Measurements from ENCODE around the gene SMIM8. TPM values are rescaled to one million over a fixed set of nuclear protein-coding genes. Genes with fewer than 3 reads are reported as not detected.
"Not testable (repeated sequence)": the region's sequence is repeated elsewhere in the genome, so short reads cannot be mapped to it uniquely, and the experiment has no call there.

SMIM8 gene
- total and polyA plus RNA-seq, 2 experiments from 2014 or later: 6.5 to 9.5 TPM

- TF ChIP-seq CTCF (IDR thresholded peaks at IDR 0.05; ENCODE audit: poor library complexity) (no peak), EZH2phosphoT487 (IDR thresholded peaks at IDR 0.05; ENCODE audit: low read depth, severe bottlenecking, unreplicated experiment) (no peak), EZH2 (IDR thresholded peaks at IDR 0.05; ENCODE audit: borderline replicate concordance) (no peak)
- no peak overlapping the region for H2AFZ ChIP-seq
- no peaks in the 10 kb centered on the region for H3K9me2 ChIP-seq (replicated peaks; ENCODE audit: insufficient read depth)
- no peak for DNase-seq (ENCODE audit: low spot score)
- H3K79me2 ChIP-seq: peaks cover 3% of the 10 kb centered on the region
- H3K4me1 ChIP-seq (ENCODE audit: insufficient read depth): no peaks in the 10 kb centered on the region
- no peaks in the 10 kb centered on the region for H3K9me3 ChIP-seq (ENCODE audit: low read depth)
- H3K27me3 ChIP-seq: no peaks in the 10 kb centered on the region
- H3K4me2 ChIP-seq: no peak overlapping the region
- no peak overlapping the region for H3K27ac ChIP-seq
- 66% methylated on average over 3 of the region's 3 CpGs for WGBS (ENCODE audit: low lambda C conversion rate, missing lambda C conversion rate)
- H3K36me3 ChIP-seq (replicated peaks; ENCODE audit: insufficient read depth, low read depth): no peaks in the 10 kb centered on the region
- no peaks in the 10 kb centered on the region for H4K20me1 ChIP-seq (ENCODE audit: insufficient read depth, poor library complexity, severe bottlenecking)
- H3K4me3 ChIP-seq: no peak overlapping the region
These were observed 3.0 kb upstream of the SMIM8 start for GRCh38 chr6:87319271-87319987.

GRCh38 chr6:87323880-87324279, 1.5 kb downstream of the SMIM8 start:
- not testable (repeated sequence) for H3K4me3 ChIP-seq; H3K9me2 ChIP-seq (replicated peaks; ENCODE audit: insufficient read depth); H3K27ac ChIP-seq; H2AFZ ChIP-seq; DNase-seq (ENCODE audit: low spot score); H3K36me3 ChIP-seq (replicated peaks; ENCODE audit: insufficient read depth, low read depth); H3K9me3 ChIP-seq (ENCODE audit: low read depth); H4K20me1 ChIP-seq (ENCODE audit: insufficient read depth, poor library complexity, severe bottlenecking); H3K4me1 ChIP-seq (ENCODE audit: insufficient read depth); H3K4me2 ChIP-seq; H3K79me2 ChIP-seq; H3K27me3 ChIP-seq
- WGBS (ENCODE audit: low lambda C conversion rate, missing lambda C conversion rate): 100% methylated on average over 1 of the region's 1 CpG

GRCh38 chr6:87330961-87331360, 8.6 kb downstream of the SMIM8 start:
- Histone ChIP-seq H4K20me1 (ENCODE audit: insufficient read depth, poor library complexity, severe bottlenecking) (no peaks in the 10 kb centered on the region), H3K9me3 (ENCODE audit: low read depth) (no peaks in the 10 kb centered on the region), H3K4me2 (no peak overlapping the region), H3K79me2 (peaks cover 18% of the 10 kb centered on the region), H3K4me3 (no peak overlapping the region), H3K27ac (no peak overlapping the region), H3K36me3 (replicated peaks; ENCODE audit: insufficient read depth, low read depth) (no peaks in the 10 kb centered on the region), H2AFZ (no peak overlapping the region), H3K4me1 (ENCODE audit: insufficient read depth) (no peaks in the 10 kb centered on the region), H3K27me3 (no peaks in the 10 kb centered on the region), H3K9me2 (replicated peaks; ENCODE audit: insufficient read depth) (no peaks in the 10 kb centered on the region)
- DNase-seq (ENCODE audit: low spot score): no peak
- no peak for TF ChIP-seq EZH2 (IDR thresholded peaks at IDR 0.05; ENCODE audit: borderline replicate concordance)
- no peak for TF ChIP-seq EZH2phosphoT487 (IDR thresholded peaks at IDR 0.05; ENCODE audit: low read depth, severe bottlenecking, unreplicated experiment)
- TF ChIP-seq CTCF (IDR thresholded peaks at IDR 0.05; ENCODE audit: poor library complexity): no peak

GRCh38 chr6:87333033-87333432, 10.6 kb downstream of the SMIM8 start:
- 69% methylated on average over 5 of the region's 5 CpGs for whole genome bisulfite sequencing (ENCODE audit: low lambda C conversion rate, missing lambda C conversion rate)
- Histone ChIP-seq H3K9me3 (ENCODE audit: low read depth) (no peaks in the 10 kb centered on the region), H3K9me2 (replicated peaks; ENCODE audit: insufficient read depth) (no peaks in the 10 kb centered on the region), H4K20me1 (ENCODE audit: insufficient read depth, poor library complexity, severe bottlenecking) (no peaks in the 10 kb centered on the region), H3K4me1 (ENCODE audit: insufficient read depth) (no peaks in the 10 kb centered on the region), H3K27ac (no peak overlapping the region), H3K4me3 (no peak overlapping the region), H3K4me2 (no peak overlapping the region), H3K79me2 (peaks cover 15% of the 10 kb centered on the region), H3K36me3 (replicated peaks; ENCODE audit: insufficient read depth, low read depth) (no peaks in the 10 kb centered on the region), H3K27me3 (no peaks in the 10 kb centered on the region), H2AFZ (no peak overlapping the region)
- TF ChIP-seq EZH2 (IDR thresholded peaks at IDR 0.05; ENCODE audit: borderline replicate concordance) (no peak), EZH2phosphoT487 (IDR thresholded peaks at IDR 0.05; ENCODE audit: low read depth, severe bottlenecking, unreplicated experiment) (no peak), CTCF (IDR thresholded peaks at IDR 0.05; ENCODE audit: poor library complexity) (no peak)
- DNase-seq (ENCODE audit: low spot score): no peak

All from hepatocyte (in vitro differentiated cells).